SIG-M5 treated with dmso at 0.1 percent for 504 hours (cell line): ENCODE measurements around the gene PTPRT.

Experiments
- DNase-seq: peaks from one replicate; lab custom pipeline; 2025; ENCODE audit not compliant: unreplicated experiment; lab: John Stamatoyannopoulos, UW

PTPRT gene

GRCh38 chr20:43123180-43123579 is 66.5 kb downstream of the PTPRT start:
- no peak for DNase-seq

GRCh38 chr20:43119720-43120119 is 70.0 kb downstream of the PTPRT start:
- no peak for DNase-seq

DNA sequence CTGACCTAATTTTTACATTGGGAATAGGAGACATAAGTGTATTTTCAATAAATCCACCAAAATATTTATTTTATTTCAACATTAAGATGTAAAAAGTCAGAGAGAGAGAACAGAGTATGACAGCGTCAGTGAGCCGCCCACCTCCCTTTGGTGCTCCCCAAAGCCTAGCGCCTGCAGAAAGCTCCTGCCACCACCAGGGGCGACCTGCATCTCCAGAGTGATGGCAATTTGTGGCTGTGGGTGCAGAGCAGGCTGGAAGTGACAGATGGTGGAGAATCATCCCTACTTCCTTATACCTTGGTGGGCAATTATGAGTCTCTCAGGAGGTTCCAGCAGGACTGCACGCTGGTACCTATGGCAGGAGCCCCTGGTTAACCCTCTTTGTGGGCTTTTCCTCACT is 87.3 kb downstream of the PTPRT start:
- DNase-seq: no peak

GRCh38 chr20:43096931-43097260 is 92.8 kb downstream of the PTPRT start:
- no peak for DNase-seq

GRCh38 chr20:43096126-43096930 is 93.4 kb downstream of the PTPRT start:
- no peak for DNase-seq

DNA sequence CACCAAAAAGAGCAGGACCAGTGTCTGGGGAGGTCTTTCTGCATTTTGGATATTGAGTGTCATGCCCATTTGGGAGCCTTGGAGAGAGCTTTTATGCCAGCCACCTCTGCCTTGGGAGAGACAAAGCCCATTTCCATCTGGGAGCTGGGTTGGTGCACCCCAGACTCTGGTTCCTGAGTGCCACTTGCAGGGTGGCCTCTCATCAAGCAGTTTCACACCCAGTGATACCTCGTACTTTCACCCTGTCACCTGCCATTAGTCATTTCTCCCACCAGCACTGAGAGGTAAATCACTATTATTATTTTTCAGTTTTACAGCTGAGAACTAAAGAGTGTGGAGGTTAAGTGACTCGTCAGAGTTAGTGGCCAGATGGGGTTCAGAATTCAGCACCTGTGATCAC is 94.7 kb downstream of the PTPRT start:
- no peak for DNase-seq

GRCh38 chr20:43092386-43093088 is 97.2 kb downstream of the PTPRT start:
- DNase-seq: no peak

DNA sequence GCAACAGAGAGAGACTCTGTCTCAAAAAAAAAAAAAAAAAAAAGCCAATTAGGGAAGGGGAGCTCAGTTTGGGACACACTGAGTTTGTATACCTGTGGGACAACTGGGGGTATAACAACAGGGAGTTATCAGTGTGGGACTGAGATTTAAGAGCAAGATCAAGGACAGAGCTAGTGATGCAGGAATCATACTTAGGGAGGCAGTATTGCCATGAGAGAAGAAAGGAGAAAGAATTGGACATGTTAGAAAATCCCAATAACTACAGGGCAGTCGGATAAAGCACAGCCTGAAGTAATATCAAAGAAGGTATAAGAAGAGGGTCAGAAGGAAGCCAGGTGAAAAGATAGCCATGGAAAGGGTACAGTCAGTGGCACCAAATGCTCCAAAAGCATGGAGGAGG is 121.2 kb downstream of the PTPRT start:
- no peak for DNase-seq

- DNase-seq: no peak
Observed at GRCh38 chr20:43066125-43066524, 123.6 kb downstream of the PTPRT start.

DNA sequence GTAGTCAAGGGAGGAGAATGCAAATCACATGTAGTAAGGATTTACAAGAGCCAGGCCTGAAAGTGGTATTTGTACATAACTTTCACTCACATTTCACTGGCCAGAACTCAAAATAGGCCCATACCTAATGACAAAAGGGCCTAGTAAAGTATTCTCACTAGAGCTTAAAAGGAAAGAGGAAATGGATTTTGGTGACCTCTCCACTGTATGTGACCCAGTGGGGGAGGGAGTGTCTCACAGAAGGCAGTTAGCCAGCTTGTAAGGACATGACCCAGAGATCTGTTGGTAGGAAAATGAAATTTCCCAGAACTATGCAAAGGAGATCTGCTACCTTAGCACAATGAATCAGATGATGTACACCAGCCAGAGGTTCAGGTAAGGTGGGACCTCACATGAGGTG is 124.4 kb downstream of the PTPRT start:
- DNase-seq: no peak

DNA sequence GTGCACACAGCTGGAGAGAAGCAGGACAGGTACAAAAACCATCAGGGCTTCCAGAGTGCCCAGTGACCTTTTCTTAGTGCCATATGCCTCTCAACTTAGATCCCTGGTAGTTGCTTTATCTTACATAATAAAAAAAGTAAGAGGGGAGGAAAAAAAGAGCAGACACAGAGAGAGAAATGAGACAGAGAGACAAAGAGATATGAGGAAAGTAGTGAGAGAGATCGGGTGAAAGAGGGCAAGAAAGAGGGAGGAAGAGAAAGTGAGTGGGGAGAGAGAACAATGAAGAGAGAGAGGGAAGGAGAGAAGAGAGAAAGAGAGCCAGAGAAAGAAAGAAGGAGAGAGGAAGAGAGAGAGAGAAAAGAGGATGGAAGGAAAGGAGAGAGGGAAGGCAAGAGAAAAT is 131.6 kb downstream of the PTPRT start:
- DNase-seq: no peak

GRCh38 chr20:43057317-43057716 is 132.4 kb downstream of the PTPRT start:
- no peak for DNase-seq

- no peak for DNase-seq
Observed at GRCh38 chr20:43055181-43055884, 134.4 kb downstream of the PTPRT start.

- DNase-seq: no peak
Observed at GRCh38 chr20:43052532-43052931, 137.2 kb downstream of the PTPRT start.

GRCh38 chr20:43046966-43047365 is 142.7 kb downstream of the PTPRT start:
- no peak for DNase-seq

DNA sequence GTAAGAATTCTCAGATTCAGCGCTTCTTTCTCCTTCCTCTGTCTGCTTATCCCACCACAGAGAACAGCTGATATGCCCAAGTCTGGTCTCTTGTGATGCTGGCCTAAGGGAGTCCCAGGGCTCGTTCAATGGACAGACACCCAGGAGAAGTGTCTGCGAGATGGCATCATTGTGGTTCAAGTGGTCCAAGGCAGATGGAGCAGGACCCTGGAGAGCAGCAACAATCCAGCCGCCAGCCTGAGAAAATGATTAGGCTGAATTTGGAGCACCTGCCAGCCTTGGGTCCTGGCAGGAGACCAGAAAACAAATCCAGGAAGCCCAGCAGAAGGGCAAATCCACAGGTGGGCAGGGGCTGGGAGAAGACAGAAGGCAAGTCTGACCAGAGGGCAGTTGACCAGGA is 145.8 kb downstream of the PTPRT start:
- no peak for DNase-seq

GRCh38 chr20:43040427-43040826 is 149.3 kb downstream of the PTPRT start:
- peak; percentile 37 for DNase-seq

DNA sequence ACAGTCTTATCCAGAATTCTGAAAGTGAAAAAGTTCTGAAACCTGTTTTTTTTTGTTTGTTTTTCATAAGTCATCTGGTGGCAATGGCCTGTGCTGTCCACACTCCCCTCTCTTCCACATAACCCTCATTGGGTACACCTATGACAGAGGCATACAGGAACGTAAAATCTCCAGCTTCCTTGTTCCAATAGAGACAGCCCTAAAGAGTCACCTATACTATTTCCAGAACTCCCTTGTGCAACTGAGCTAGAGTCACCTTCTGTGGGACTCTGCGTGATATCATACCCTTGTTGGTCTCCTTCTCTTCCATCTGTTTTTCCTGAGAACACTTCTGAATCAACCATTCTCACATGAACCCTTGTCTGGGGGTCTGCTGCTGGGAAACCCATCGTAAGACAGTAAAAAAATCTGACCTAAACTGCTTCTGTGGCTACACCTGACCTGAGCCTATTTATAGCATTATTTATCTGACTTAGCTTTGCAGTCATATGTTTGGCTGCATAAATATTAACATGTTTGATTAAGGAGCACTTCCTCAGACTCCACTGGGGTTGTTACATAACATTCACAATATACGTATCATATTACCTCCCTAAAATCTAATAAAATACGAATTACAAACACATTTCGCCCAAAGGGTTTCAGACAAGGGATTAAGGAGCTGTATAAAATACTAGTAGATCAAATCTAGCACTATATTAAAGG is 151.9 kb downstream of the PTPRT start:
- DNase-seq: no peak

GRCh38 chr20:43034981-43035724 is 154.6 kb downstream of the PTPRT start:
- no peak for DNase-seq

DNA sequence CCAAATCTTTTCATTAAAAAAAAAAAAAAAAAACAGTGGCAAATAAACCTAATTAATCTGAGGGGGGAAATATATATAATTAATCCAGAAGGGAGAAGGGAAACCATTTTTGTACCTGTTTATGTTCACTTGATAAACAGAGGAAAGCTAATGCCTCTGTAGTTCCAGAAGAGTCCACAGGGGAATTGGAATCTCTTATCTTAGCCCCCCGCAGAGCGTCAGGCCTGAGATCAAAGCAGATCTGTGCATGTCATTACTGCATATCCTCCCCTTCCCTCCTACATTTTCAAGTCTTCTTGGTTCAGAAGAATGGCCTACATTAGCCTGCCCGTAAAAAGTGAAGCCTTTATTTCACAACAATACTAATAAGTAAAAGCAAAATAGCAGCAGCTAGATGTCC is 157.2 kb downstream of the PTPRT start:
- DNase-seq: no peak

DNA sequence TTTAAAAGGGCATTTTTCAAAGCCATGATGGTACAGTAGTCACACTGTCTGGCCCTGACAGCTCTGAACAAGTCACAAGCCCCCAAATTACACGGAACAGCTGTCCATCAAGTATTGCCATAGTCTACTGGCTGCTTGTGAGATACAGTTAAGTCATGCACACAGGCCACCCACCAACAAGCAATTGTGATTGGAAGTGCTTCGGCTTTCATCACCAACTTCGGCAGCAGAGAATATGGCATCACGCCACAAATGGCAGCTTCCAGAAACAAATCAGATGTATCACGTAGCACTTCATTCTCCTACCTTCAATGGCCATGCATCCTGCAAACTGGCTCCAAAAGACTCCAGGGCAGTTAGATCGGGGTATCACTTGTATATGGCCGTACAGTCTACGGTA is 160.5 kb downstream of the PTPRT start:
- no peak for DNase-seq
